ENCODE data around the gene IRF2BPL.

The IRF2BPL gene

DNA sequence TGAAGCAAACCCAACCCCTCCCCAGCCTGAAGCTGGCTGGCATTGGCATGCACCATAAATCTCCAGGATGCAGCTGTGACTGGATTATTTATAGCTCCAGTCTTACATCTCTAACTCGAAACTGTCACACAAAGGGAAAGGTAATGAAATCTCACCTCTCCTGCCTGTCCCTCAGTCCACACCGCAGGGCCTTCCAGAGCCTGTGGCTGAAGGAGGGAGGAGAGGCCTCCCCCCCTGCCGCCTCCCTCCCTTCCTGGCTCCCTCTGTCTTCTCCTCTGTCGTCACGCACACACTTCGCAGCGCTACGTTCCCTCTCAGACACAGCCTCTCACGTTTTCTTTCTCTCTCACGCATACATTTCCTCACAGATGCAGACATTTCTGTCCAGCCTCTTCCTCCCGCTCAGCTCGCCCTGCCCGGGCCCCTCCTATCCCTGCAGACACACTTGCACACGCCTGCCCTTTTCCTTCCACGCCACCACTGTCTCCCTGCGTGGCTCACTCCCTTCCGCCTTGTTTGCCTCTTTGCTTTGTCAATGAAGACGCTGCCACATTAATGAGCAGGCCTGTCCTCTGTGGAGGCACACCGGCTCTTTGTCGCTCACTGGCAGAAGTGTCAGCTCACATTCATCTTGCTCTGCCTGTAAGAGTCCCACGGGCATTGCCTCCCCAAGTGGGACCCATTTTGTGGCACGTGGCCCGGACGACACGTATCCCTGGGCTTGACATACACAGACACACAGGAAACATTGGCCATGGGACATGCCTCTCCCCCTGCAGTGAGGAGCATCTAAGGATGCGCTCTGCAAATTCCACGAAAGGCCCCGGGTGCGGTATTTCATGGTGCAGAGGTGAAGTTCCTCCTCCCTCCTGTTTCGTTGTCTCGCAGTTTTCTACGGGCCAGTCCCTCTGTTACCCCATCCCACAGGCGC lies 27.9 kb downstream of the IRF2BPL start:
- Histone ChIP-seq H3K9ac (ENCODE audit: low read length) (peak overlapping the region; percentile 49), H3K4me1 (ENCODE audit: control insufficient read depth, insufficient read depth, low read length) (peaks cover 85% of the 10 kb centered on the region), H3K27me3 (ENCODE audit: control insufficient read depth, insufficient read depth, low read length) (no peaks in the 10 kb centered on the region), H3K9me3 (ENCODE audit: control insufficient read depth, low read length) (no peaks in the 10 kb centered on the region), H3K36me3 (ENCODE audit: control insufficient read depth, insufficient read depth, low read length) (no peaks in the 10 kb centered on the region), H3K4me3 (ENCODE audit: low read length) (no peak overlapping the region)

DNA sequence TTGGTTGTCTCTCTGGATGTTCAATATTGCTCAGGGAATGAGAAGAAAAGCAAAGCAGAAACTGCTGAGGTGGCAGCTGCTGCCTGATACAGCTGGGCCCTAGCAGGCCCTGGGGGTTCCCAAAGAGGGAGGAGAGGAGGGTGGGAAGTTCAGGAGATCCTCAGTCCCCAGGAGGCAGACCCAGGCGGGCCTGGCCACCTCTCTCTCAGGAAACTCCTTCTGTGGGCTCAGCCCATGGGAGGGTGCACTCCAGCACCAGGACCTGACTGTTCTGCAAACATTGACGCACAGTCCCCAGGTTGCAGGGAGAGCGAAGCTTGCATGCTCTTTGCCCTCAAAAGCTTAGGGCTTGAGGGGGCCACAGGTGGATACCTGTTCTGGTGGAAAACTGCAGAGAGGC lies 29.6 kb downstream of the IRF2BPL start:
- H3K4me3 ChIP-seq (ENCODE audit: low read length), result no peak overlapping the region
- no peaks in the 10 kb centered on the region for H3K36me3 ChIP-seq (ENCODE audit: control insufficient read depth, insufficient read depth, low read length)
- H3K27me3 ChIP-seq (ENCODE audit: control insufficient read depth, insufficient read depth, low read length), result no peaks in the 10 kb centered on the region
- H3K9ac ChIP-seq (ENCODE audit: low read length), result peak overlapping the region; percentile 58
- H3K4me1 ChIP-seq (ENCODE audit: control insufficient read depth, insufficient read depth, low read length), result peaks cover 74% of the 10 kb centered on the region
- H3K9me3 ChIP-seq (ENCODE audit: control insufficient read depth, low read length), result no peaks in the 10 kb centered on the region

GRCh38 chr14:76997257-76997970 lies 31.1 kb downstream of the IRF2BPL start:
- H3K36me3 ChIP-seq (ENCODE audit: control insufficient read depth, insufficient read depth, low read length), result no peaks in the 10 kb centered on the region
- no peaks in the 10 kb centered on the region for H3K27me3 ChIP-seq (ENCODE audit: control insufficient read depth, insufficient read depth, low read length)
- H3K4me3 ChIP-seq (ENCODE audit: low read length), result no peak overlapping the region
- peaks cover 62% of the 10 kb centered on the region for H3K4me1 ChIP-seq (ENCODE audit: control insufficient read depth, insufficient read depth, low read length)
- no peak overlapping the region for H3K9ac ChIP-seq (ENCODE audit: low read length)
- no peaks in the 10 kb centered on the region for H3K9me3 ChIP-seq (ENCODE audit: control insufficient read depth, low read length)

GRCh38 chr14:76996563-76997146 lies 31.9 kb downstream of the IRF2BPL start:
- Histone ChIP-seq H3K9me3 (ENCODE audit: control insufficient read depth, low read length) (no peaks in the 10 kb centered on the region), H3K27me3 (ENCODE audit: control insufficient read depth, insufficient read depth, low read length) (no peaks in the 10 kb centered on the region), H3K4me3 (ENCODE audit: low read length) (no peak overlapping the region), H3K9ac (ENCODE audit: low read length) (no peak overlapping the region), H3K4me1 (ENCODE audit: control insufficient read depth, insufficient read depth, low read length) (peaks cover 60% of the 10 kb centered on the region), H3K36me3 (ENCODE audit: control insufficient read depth, insufficient read depth, low read length) (no peaks in the 10 kb centered on the region)

- H3K27me3 ChIP-seq (ENCODE audit: control insufficient read depth, insufficient read depth, low read length), result no peaks in the 10 kb centered on the region
- H3K36me3 ChIP-seq (ENCODE audit: control insufficient read depth, insufficient read depth, low read length), result no peaks in the 10 kb centered on the region
- H3K9me3 ChIP-seq (ENCODE audit: control insufficient read depth, low read length), result no peaks in the 10 kb centered on the region
- H3K9ac ChIP-seq (ENCODE audit: low read length), result no peak overlapping the region
- H3K4me3 ChIP-seq (ENCODE audit: low read length), result no peak overlapping the region
- peaks cover 52% of the 10 kb centered on the region for H3K4me1 ChIP-seq (ENCODE audit: control insufficient read depth, insufficient read depth, low read length)
Measured at GRCh38 chr14:76995279-76996035, 33.1 kb downstream of the IRF2BPL start.

- H3K27me3 ChIP-seq (ENCODE audit: control insufficient read depth, insufficient read depth, low read length), result no peaks in the 10 kb centered on the region
- H3K9me3 ChIP-seq (ENCODE audit: control insufficient read depth, low read length), result no peaks in the 10 kb centered on the region
- H3K9ac ChIP-seq (ENCODE audit: low read length), result no peak overlapping the region
- peaks cover 37% of the 10 kb centered on the region for H3K4me1 ChIP-seq (ENCODE audit: control insufficient read depth, insufficient read depth, low read length)
- no peaks in the 10 kb centered on the region for H3K36me3 ChIP-seq (ENCODE audit: control insufficient read depth, insufficient read depth, low read length)
- H3K4me3 ChIP-seq (ENCODE audit: low read length), result no peak overlapping the region
Measured at GRCh38 chr14:76993752-76994151, 34.8 kb downstream of the IRF2BPL start.

DNA sequence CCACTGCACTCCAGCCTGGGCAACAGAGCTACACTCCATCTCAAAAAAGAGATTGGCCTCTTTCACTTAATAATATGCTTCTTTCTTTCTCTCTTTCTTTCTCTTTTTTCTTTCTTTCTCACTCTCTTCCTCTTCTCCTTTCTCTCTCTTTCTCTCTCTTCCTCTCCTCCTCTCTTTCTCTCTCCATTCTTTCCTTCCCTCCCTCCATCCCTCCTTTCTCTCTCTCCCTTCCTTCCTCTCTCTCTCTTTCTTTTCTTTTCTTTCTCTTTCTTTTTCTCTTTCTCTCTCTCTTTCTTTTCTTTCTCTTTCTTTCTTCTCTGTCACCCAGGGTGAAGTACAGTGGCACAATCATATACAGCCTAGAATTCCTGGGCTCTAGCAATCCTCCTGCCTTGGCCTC lies 38.4 kb downstream of the IRF2BPL start:
- no peaks in the 10 kb centered on the region for H3K36me3 ChIP-seq (ENCODE audit: control insufficient read depth, insufficient read depth, low read length)
- H3K9ac ChIP-seq (ENCODE audit: low read length), result no peak overlapping the region
- H3K27me3 ChIP-seq (ENCODE audit: control insufficient read depth, insufficient read depth, low read length), result no peaks in the 10 kb centered on the region
- H3K4me1 ChIP-seq (ENCODE audit: control insufficient read depth, insufficient read depth, low read length), result peaks cover under 1% of the 10 kb centered on the region
- no peak overlapping the region for H3K4me3 ChIP-seq (ENCODE audit: low read length)
- no peaks in the 10 kb centered on the region for H3K9me3 ChIP-seq (ENCODE audit: control insufficient read depth, low read length)

DNA sequence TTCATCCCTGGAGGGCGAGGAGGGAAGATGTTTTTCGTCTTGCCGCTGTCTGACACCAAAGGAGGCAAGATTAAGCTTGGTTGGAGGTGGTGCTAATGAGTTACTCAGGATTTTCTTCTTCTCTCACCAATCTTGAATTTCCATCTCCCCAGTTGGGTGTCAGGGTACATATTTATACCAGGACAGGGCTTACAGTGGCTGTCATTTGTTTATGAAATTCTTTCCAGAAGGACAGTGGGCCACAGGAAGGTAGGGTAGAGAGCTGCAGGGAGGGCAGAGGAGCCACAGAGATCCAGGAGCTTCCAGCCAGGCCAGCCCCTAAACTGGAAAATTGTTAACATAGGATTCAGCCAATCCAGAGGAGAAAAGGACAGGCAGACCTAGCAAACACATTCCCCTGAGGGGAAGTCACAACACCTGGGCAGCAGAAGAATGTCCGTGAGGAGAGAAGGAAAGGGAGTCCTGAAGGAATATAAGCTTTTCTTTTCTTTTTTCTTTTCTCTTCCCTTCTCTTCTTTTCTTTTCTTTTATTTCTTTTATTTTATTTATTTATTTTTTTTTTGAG lies 40.5 kb downstream of the IRF2BPL start:
- no peaks in the 10 kb centered on the region for H3K9me3 ChIP-seq (ENCODE audit: control insufficient read depth, low read length)
- no peak overlapping the region for H3K4me3 ChIP-seq (ENCODE audit: low read length)
- H3K4me1 ChIP-seq (ENCODE audit: control insufficient read depth, insufficient read depth, low read length), result no peaks in the 10 kb centered on the region
- no peaks in the 10 kb centered on the region for H3K36me3 ChIP-seq (ENCODE audit: control insufficient read depth, insufficient read depth, low read length)
- H3K9ac ChIP-seq (ENCODE audit: low read length), result no peak overlapping the region
- H3K27me3 ChIP-seq (ENCODE audit: control insufficient read depth, insufficient read depth, low read length), result no peaks in the 10 kb centered on the region

GRCh38 chr14:76986231-76986565 lies 42.3 kb downstream of the IRF2BPL start:
- Histone ChIP-seq H3K9me3 (ENCODE audit: control insufficient read depth, low read length) (no peaks in the 10 kb centered on the region), H3K4me3 (ENCODE audit: low read length) (no peak overlapping the region), H3K36me3 (ENCODE audit: control insufficient read depth, insufficient read depth, low read length) (no peaks in the 10 kb centered on the region), H3K9ac (ENCODE audit: low read length) (no peak overlapping the region), H3K27me3 (ENCODE audit: control insufficient read depth, insufficient read depth, low read length) (no peaks in the 10 kb centered on the region), H3K4me1 (ENCODE audit: control insufficient read depth, insufficient read depth, low read length) (no peaks in the 10 kb centered on the region)

DNA sequence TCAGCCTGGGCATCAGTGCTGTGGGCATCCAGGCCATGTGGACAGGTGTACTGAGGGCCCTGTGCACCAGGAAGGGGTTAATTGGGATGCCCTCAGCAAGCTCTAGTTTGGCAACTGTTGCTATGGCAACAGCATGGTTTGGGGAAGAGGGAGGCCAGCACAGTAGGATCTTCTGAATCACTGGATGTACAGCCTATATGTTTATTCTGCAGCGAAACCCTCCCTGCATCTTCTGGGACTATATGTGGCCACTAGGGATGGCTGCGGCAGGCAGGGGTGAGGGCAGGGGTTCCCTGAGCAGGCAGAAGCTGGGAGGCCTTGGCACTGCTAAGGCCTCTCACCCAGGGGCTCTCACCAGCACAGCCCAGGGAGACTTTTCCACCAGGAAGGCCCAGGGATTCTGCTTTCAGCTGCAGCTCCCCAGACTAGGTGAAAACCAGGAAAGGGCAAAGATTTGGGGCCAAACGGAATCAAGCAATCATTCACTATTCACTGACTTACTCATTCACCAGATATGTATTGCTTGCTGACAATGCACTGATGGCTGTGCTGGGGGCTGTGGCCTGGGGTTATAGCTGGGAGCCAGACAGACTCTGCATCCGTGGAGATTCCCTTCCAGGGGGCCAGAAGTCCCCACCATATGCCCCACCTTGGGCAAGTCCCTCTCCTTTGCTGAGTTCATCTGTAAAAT lies 42.8 kb downstream of the IRF2BPL start:
- Histone ChIP-seq H3K4me3 (ENCODE audit: low read length) (no peak overlapping the region), H3K36me3 (ENCODE audit: control insufficient read depth, insufficient read depth, low read length) (no peaks in the 10 kb centered on the region), H3K4me1 (ENCODE audit: control insufficient read depth, insufficient read depth, low read length) (no peaks in the 10 kb centered on the region), H3K9ac (ENCODE audit: low read length) (no peak overlapping the region), H3K27me3 (ENCODE audit: control insufficient read depth, insufficient read depth, low read length) (no peaks in the 10 kb centered on the region), H3K9me3 (ENCODE audit: control insufficient read depth, low read length) (no peaks in the 10 kb centered on the region)

DNA sequence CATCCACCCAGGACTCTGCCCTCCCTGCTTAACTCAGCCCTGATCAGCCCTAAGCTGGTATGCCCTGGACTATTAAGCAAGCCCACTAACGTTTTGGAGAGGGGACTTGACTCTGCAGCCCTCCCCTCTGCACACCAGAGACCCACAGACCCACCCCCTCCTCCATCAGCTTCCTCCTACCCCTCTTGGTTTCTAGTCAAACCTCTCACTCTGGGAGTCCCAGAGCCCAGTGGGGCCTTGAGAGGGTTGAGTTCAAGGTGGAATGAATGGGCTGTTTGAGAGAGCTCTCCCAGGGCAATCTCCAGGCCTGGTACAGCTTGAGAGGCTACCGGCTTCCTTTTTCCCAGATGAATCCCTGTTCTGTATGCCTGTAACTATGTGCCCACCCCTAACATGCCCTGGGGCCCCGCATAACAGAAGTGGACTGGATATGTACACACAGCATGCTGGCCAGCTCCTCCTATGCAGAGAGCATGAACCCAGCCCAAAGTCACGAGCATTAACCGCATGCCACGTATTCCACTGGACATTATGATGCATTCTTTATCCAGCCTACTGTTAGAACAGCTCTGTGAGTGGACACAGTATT lies 43.6 kb downstream of the IRF2BPL start:
- Histone ChIP-seq H3K27me3 (ENCODE audit: control insufficient read depth, insufficient read depth, low read length) (no peaks in the 10 kb centered on the region), H3K4me1 (ENCODE audit: control insufficient read depth, insufficient read depth, low read length) (no peaks in the 10 kb centered on the region), H3K4me3 (ENCODE audit: low read length) (no peak overlapping the region), H3K9ac (ENCODE audit: low read length) (no peak overlapping the region), H3K36me3 (ENCODE audit: control insufficient read depth, insufficient read depth, low read length) (no peaks in the 10 kb centered on the region), H3K9me3 (ENCODE audit: control insufficient read depth, low read length) (no peaks in the 10 kb centered on the region)
